ES-I3 (cell line): ENCODE measurements around the gene CACNA1I.

Source experiments
- H3K36me3 ChIP-seq: 2 replicates; pipeline ENCODE4 v1.6.1; 2013; ENCODE audit warnings: mild to moderate bottlenecking, low read length, control low read depth, moderate library complexity; ENCODE audit not compliant: insufficient read depth
- H3K4me1 ChIP-seq: 2 replicates; pipeline ENCODE4 v1.6.1; 2013; ENCODE audit warnings: mild to moderate bottlenecking, control low read depth, low read length; ENCODE audit not compliant: insufficient read depth
- H3K9ac ChIP-seq: 2 replicates; pipeline ENCODE4 v1.6.1; 2013; ENCODE audit warnings: low read depth, mild to moderate bottlenecking, low read length, moderate library complexity
- H3K9me3 ChIP-seq: 2 replicates; pipeline ENCODE4 v1.6.1; 2013; ENCODE audit warnings: mild to moderate bottlenecking, low read length, moderate library complexity; ENCODE audit not compliant: control insufficient read depth, insufficient read depth

Gene CACNA1I

GRCh38 chr22:39712081-39712480 is 141.5 kb downstream of the CACNA1I start:
- Histone ChIP-seq H3K9ac (no peak overlapping the region), H3K9me3 (no peaks in the 10 kb centered on the region), H3K4me1 (no peaks in the 10 kb centered on the region), H3K36me3 (no peaks in the 10 kb centered on the region)

- Histone ChIP-seq H3K4me1 (no peaks in the 10 kb centered on the region), H3K9ac (no peak overlapping the region), H3K36me3 (no peaks in the 10 kb centered on the region), H3K9me3 (no peaks in the 10 kb centered on the region)
Measured at GRCh38 chr22:39712751-39713525, 142.4 kb downstream of the CACNA1I start.

GRCh38 chr22:39713799-39714290 is 143.3 kb downstream of the CACNA1I start:
- no peaks in the 10 kb centered on the region for H3K36me3 ChIP-seq
- no peaks in the 10 kb centered on the region for H3K4me1 ChIP-seq
- no peak overlapping the region for H3K9ac ChIP-seq
- no peaks in the 10 kb centered on the region for H3K9me3 ChIP-seq

- Histone ChIP-seq H3K9me3 (no peaks in the 10 kb centered on the region), H3K9ac (no peak overlapping the region), H3K4me1 (no peaks in the 10 kb centered on the region; the same call in 1 of the 2 replicates), H3K36me3 (no peaks in the 10 kb centered on the region)
Measured at GRCh38 chr22:39714321-39714720, 143.8 kb downstream of the CACNA1I start.

- no peaks in the 10 kb centered on the region for H3K36me3 ChIP-seq
- H3K9ac ChIP-seq = no peak overlapping the region
- H3K9me3 ChIP-seq = no peaks in the 10 kb centered on the region
- peaks cover 10% of the 10 kb centered on the region; the same call in 1 of the 2 replicates for H3K4me1 ChIP-seq
Measured at GRCh38 chr22:39715778-39716495, 145.4 kb downstream of the CACNA1I start.

GRCh38 chr22:39716534-39716933 is 146.0 kb downstream of the CACNA1I start:
- no peaks in the 10 kb centered on the region for H3K36me3 ChIP-seq
- H3K9ac ChIP-seq = no peak overlapping the region
- peaks cover 10% of the 10 kb centered on the region; the same call in 1 of the 2 replicates for H3K4me1 ChIP-seq
- no peaks in the 10 kb centered on the region for H3K9me3 ChIP-seq

- Histone ChIP-seq H3K9ac (no peak overlapping the region), H3K4me1 (peaks cover 10% of the 10 kb centered on the region; the same call in 1 of the 2 replicates), H3K9me3 (no peaks in the 10 kb centered on the region), H3K36me3 (no peaks in the 10 kb centered on the region)
Measured at GRCh38 chr22:39717099-39717498, 146.5 kb downstream of the CACNA1I start.

GRCh38 chr22:39718206-39718605 is 147.7 kb downstream of the CACNA1I start:
- Histone ChIP-seq H3K36me3 (no peaks in the 10 kb centered on the region), H3K9me3 (no peaks in the 10 kb centered on the region), H3K4me1 (peaks cover 10% of the 10 kb centered on the region; the same call in 1 of the 2 replicates), H3K9ac (no peak overlapping the region)

- Histone ChIP-seq H3K4me1 (peaks cover 10% of the 10 kb centered on the region; the same call in 1 of the 2 replicates), H3K9me3 (no peaks in the 10 kb centered on the region), H3K36me3 (no peaks in the 10 kb centered on the region), H3K9ac (no peak overlapping the region)
Measured at GRCh38 chr22:39718921-39719475, 148.4 kb downstream of the CACNA1I start.

GRCh38 chr22:39719559-39720450 is 149.3 kb downstream of the CACNA1I start:
- Histone ChIP-seq H3K4me1 (peaks cover 10% of the 10 kb centered on the region; the same call in 1 of the 2 replicates), H3K9ac (no peak overlapping the region), H3K9me3 (no peaks in the 10 kb centered on the region), H3K36me3 (no peaks in the 10 kb centered on the region)

GRCh38 chr22:39721206-39722031 is 150.9 kb downstream of the CACNA1I start:
- peaks cover 10% of the 10 kb centered on the region; the same call in 1 of the 2 replicates for H3K4me1 ChIP-seq
- no peaks in the 10 kb centered on the region for H3K36me3 ChIP-seq
- no peaks in the 10 kb centered on the region for H3K9me3 ChIP-seq
- H3K9ac ChIP-seq = no peak overlapping the region

GRCh38 chr22:39722032-39722325 is 151.4 kb downstream of the CACNA1I start:
- no peaks in the 10 kb centered on the region for H3K9me3 ChIP-seq
- no peaks in the 10 kb centered on the region for H3K36me3 ChIP-seq
- no peak overlapping the region for H3K9ac ChIP-seq
- H3K4me1 ChIP-seq = peaks cover 10% of the 10 kb centered on the region; the same call in 1 of the 2 replicates

GRCh38 chr22:39722501-39722900 is 151.9 kb downstream of the CACNA1I start:
- no peaks in the 10 kb centered on the region for H3K9me3 ChIP-seq
- H3K36me3 ChIP-seq = no peaks in the 10 kb centered on the region
- H3K4me1 ChIP-seq = peaks cover 10% of the 10 kb centered on the region; the same call in 1 of the 2 replicates
- H3K9ac ChIP-seq = no peak overlapping the region
